GM12878 (cell line): Measurements from ENCODE around the gene GRK2. TPM values are rescaled to one million over a fixed set of nuclear protein-coding genes. Genes with fewer than 3 reads are reported as not detected.

Experiments used
- CBX5 ChIP-seq: sonication (generic); IDR thresholded peaks from 2 replicates; pipeline ENCODE4 v1.6.1; 2016; ENCODE audit warnings: low read depth, moderate library complexity, mild to moderate bottlenecking, inconsistent platforms
- CEBPB ChIP-seq, 2 experiments: fragments of 150-350 bp in 1 of 2; IDR thresholded peaks; 2 replicates each; pipeline ENCODE4 v1.6.1; 2012 to 2014; ENCODE audit warnings: low read depth in 2 of 2, low read length in 2 of 2, borderline replicate concordance in 1 of 2, inconsistent platforms in 1 of 2
- CREM ChIP-seq: IDR thresholded peaks from 2 replicates; pipeline ENCODE4 v1.6.1; 2014; ENCODE audit warnings: antibody characterized with exemption, low read depth
- CUX1 ChIP-seq: IDR thresholded peaks from 2 replicates; pipeline ENCODE4 v1.6.1; 2012; ENCODE audit warnings: improper control_type of control experiment, low read depth, low read length; ENCODE audit not compliant: insufficient replicate concordance
- ESRRA ChIP-seq: IDR thresholded peaks from 2 replicates; pipeline ENCODE4 v1.6.1; 2012; ENCODE audit warnings: mild to moderate bottlenecking, low read length, improper control_type of control experiment
- HSF1 ChIP-seq: fragments of 150-350 bp; IDR thresholded peaks from 2 replicates; pipeline ENCODE4 v1.6.1; 2014; ENCODE audit warnings: mild to moderate bottlenecking, low read depth, low read length
- IKZF1 ChIP-seq: fragments of 450-650 bp; conservative IDR thresholded peaks from 2 replicates; pipeline ENCODE4 v1.6.1; 2017; ENCODE audit warnings: antibody characterized with exemption, mild to moderate bottlenecking
- KDM1A ChIP-seq: fragments of 200-600 bp; sonication (generic); IDR thresholded peaks from 2 replicates; pipeline ENCODE4 v1.6.1; 2016; ENCODE audit warnings: borderline replicate concordance
- LARP7 ChIP-seq: fragments of 450-650 bp; IDR thresholded peaks from 2 replicates; pipeline ENCODE4 v1.6.1; 2017; ENCODE audit warnings: mild to moderate bottlenecking
- NFIC ChIP-seq: IDR thresholded peaks from 2 replicates; pipeline ENCODE4 v1.6.1; 2012; ENCODE audit warnings: low read depth, mild to moderate bottlenecking, inconsistent platforms, low read length, moderate library complexity
- NR2F1 ChIP-seq: fragments of 450-650 bp; conservative IDR thresholded peaks from 2 replicates; pipeline ENCODE4 v1.6.1; 2017; ENCODE audit warnings: mild to moderate bottlenecking
- PAX5 ChIP-seq: IDR thresholded peaks from 2 replicates; pipeline ENCODE4 v1.6.1; 2011; ENCODE audit warnings: low read depth, low read length, borderline replicate concordance
- PML ChIP-seq: IDR thresholded peaks from 2 replicates; pipeline ENCODE4 v1.6.1; 2012; ENCODE audit warnings: low read length, inconsistent platforms
- POLR2AphosphoS2 ChIP-seq: IDR thresholded peaks from 2 replicates; pipeline ENCODE4 v1.6.1; 2011; ENCODE audit warnings: low read depth, mild to moderate bottlenecking, low read length, improper control_type of control experiment, moderate library complexity
- RFX5 ChIP-seq: IDR thresholded peaks from 2 replicates; pipeline ENCODE4 v1.6.1; 2011; ENCODE audit warnings: low read depth, low read length, improper control_type of control experiment
- SMARCA5 ChIP-seq: fragments of 450-650 bp; IDR thresholded peaks from 2 replicates; pipeline ENCODE4 v1.6.1; 2017; ENCODE audit warnings: mild to moderate bottlenecking
- SMC3 ChIP-seq: IDR thresholded peaks from 2 replicates; pipeline ENCODE4 v1.6.1; 2011; ENCODE audit warnings: low read length, improper control_type of control experiment, borderline replicate concordance
- SUZ12 ChIP-seq: fragments of 200-600 bp; sonication (generic); IDR thresholded peaks from one replicate; pipeline ENCODE4 v1.6.1; 2018; ENCODE audit warnings: antibody characterized with exemption, mild to moderate bottlenecking; ENCODE audit not compliant: unreplicated experiment
- ZNF207 ChIP-seq: fragments of 450-650 bp; IDR thresholded peaks from 2 replicates; pipeline ENCODE4 v1.6.1; 2014; ENCODE audit warnings: antibody characterized with exemption, mild to moderate bottlenecking, borderline replicate concordance
- ZNF592 ChIP-seq: fragments of 450-650 bp; IDR thresholded peaks from 2 replicates; pipeline ENCODE4 v1.6.1; 2017; ENCODE audit warnings: mild to moderate bottlenecking, moderate library complexity
- polyA plus RNA-seq, 11 experiments: library from polyadenylated mRNA; depleted of rRNA in 4 of 11; unstranded in 6 of 11; stranded (reverse) in 5 of 11; fragments of >200 nt; fragmentation: Nextera tagmentation in 4 of 11; fragmentation: Illumina TruSeq in 1 of 11; extraction: Ambion mirVana in 4 of 11; extraction: Trizol in 1 of 11; gene quantifications; 1 replicate in 1 of 11; 2 replicates in 10 of 11; pipeline versions ENCODE4 v1.2.1 to v1.2.3, GENCODE V29; 2011 to 2016; ENCODE audit warnings: inconsistent platforms in 2 of 11, missing spikeins in 2 of 11, low read depth in 1 of 11
- total RNA-seq, 4 experiments: library from RNA; depleted of rRNA in 3 of 4; stranded (reverse); fragments of >200 nt in 3 of 4; fragmentation: Illumina TruSeq in 1 of 4; extraction: Trizol in 1 of 4; gene quantifications; 2 replicates each; pipeline versions ENCODE4 v1.2.1 to v1.2.3, GENCODE V29; 2013 to 2021

GRK2 gene
- total and polyA plus RNA-seq, 10 of the 15 experiments (the other 5 are each of a cell fraction or from before 2014, with no cell fraction given), result 1.0 to 160 (median 66.1) TPM

- no peak for TF ChIP-seq CEBPB (IDR thresholded peaks at IDR 0.05; ENCODE audit: borderline replicate concordance in 1 of 2, low read depth in 2 of 2, low read length in 2 of 2)
- 0 out of 2 replicates have a peak, but pooled peaks have one; percentile 15 for TF ChIP-seq LARP7
- no peak for TF ChIP-seq NFIC
- peak; percentile 28 for TF ChIP-seq CUX1
- no peak for TF ChIP-seq ZNF592
- TF ChIP-seq CREM, result peak; percentile 81
- no peak for TF ChIP-seq ESRRA
- TF ChIP-seq ZNF207, result no peak
- peak; percentile 61; the same call in 1 of the 2 replicates for TF ChIP-seq IKZF1
- no peak for TF ChIP-seq NR2F1
- no peak for TF ChIP-seq RFX5
- no peak; the same call in 1 of the 2 replicates for TF ChIP-seq PAX5
- no peak for TF ChIP-seq PML
- no peak; the same call in 1 of the 2 replicates for TF ChIP-seq SMC3
- no peak for TF ChIP-seq CBX5
- peak; percentile 63; the same call in 1 of the 2 replicates for TF ChIP-seq POLR2AphosphoS2
- TF ChIP-seq KDM1A, result no peak
- peak; percentile 73; the same call in 1 of the 2 replicates for TF ChIP-seq HSF1
- TF ChIP-seq SUZ12, result no peak
- peak; percentile 54; the same call in 1 of the 2 replicates for TF ChIP-seq SMARCA5
Observed at GRCh38 chr11:67268081-67268961, 2.0 kb downstream of the GRK2 start (continued).
